Measurements from ENCODE around the gene MYH15. TPM values are rescaled to one million over a fixed set of nuclear protein-coding genes. Genes with fewer than 3 reads are reported as not detected.

MYH15 gene
- total RNA-seq, 1 donor from 2014 or later, result not detected

- Histone ChIP-seq H3K36me3 (ENCODE audit: control insufficient read depth, insufficient read depth, low read length) (no peaks in the 10 kb centered on the region), H3K4me3 (ENCODE audit: low read depth, low read length) (no peak overlapping the region), H3K27me3 (ENCODE audit: control insufficient read depth, insufficient read depth, low read length) (no peaks in the 10 kb centered on the region)
- no peak for DNase-seq (ENCODE audit: low read depth)
- TF ChIP-seq, protein P1, sequence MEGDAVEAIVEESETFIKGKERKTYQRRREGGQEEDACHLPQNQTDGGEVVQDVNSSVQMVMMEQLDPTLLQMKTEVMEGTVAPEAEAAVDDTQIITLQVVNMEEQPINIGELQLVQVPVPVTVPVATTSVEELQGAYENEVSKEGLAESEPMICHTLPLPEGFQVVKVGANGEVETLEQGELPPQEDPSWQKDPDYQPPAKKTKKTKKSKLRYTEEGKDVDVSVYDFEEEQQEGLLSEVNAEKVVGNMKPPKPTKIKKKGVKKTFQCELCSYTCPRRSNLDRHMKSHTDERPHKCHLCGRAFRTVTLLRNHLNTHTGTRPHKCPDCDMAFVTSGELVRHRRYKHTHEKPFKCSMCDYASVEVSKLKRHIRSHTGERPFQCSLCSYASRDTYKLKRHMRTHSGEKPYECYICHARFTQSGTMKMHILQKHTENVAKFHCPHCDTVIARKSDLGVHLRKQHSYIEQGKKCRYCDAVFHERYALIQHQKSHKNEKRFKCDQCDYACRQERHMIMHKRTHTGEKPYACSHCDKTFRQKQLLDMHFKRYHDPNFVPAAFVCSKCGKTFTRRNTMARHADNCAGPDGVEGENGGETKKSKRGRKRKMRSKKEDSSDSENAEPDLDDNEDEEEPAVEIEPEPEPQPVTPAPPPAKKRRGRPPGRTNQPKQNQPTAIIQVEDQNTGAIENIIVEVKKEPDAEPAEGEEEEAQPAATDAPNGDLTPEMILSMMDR (IDR thresholded peaks at IDR 0.05; ENCODE audit: insufficient read depth, low read length, poor library complexity, severe bottlenecking), result no peak
Measured at GRCh38 chr3:108338901-108339545, 171.4 kb downstream of the MYH15 start.

DNA sequence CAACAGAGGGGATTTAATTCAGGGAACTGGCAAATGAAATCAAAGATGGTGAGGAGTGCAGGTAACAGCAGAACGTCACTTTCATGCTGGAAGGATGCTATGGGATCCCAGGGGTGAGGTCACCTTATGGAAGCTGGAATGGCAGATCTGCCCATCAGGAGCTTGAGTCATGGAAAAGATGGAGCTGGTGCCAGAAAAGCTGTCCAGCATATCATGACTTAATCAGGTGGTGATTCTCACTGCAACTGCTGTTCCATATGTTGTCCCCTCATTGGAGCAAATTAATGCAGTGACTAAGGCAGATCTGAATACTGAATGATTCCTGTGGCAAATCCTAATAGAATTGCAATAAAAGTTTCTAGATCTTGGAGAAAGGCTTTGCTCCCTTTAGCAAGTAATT lies 175.7 kb downstream of the MYH15 start:
- DNase-seq (ENCODE audit: low read depth), result no peak
- Histone ChIP-seq H3K27me3 (ENCODE audit: control insufficient read depth, insufficient read depth, low read length) (no peaks in the 10 kb centered on the region), H3K4me3 (ENCODE audit: low read depth, low read length) (no peak overlapping the region), H3K36me3 (ENCODE audit: control insufficient read depth, insufficient read depth, low read length) (no peaks in the 10 kb centered on the region)
- TF ChIP-seq, protein P1 (IDR thresholded peaks at IDR 0.05; ENCODE audit: insufficient read depth, low read length, poor library complexity, severe bottlenecking), result no peak

GRCh38 chr3:108333961-108334360 lies 176.4 kb downstream of the MYH15 start:
- DNase-seq (ENCODE audit: low read depth), result no peak
- TF ChIP-seq, protein P1 (IDR thresholded peaks at IDR 0.05; ENCODE audit: insufficient read depth, low read length, poor library complexity, severe bottlenecking), result no peak
- Histone ChIP-seq H3K27me3 (ENCODE audit: control insufficient read depth, insufficient read depth, low read length) (no peaks in the 10 kb centered on the region), H3K36me3 (ENCODE audit: control insufficient read depth, insufficient read depth, low read length) (no peaks in the 10 kb centered on the region), H3K4me3 (ENCODE audit: low read depth, low read length) (no peak overlapping the region)

DNA sequence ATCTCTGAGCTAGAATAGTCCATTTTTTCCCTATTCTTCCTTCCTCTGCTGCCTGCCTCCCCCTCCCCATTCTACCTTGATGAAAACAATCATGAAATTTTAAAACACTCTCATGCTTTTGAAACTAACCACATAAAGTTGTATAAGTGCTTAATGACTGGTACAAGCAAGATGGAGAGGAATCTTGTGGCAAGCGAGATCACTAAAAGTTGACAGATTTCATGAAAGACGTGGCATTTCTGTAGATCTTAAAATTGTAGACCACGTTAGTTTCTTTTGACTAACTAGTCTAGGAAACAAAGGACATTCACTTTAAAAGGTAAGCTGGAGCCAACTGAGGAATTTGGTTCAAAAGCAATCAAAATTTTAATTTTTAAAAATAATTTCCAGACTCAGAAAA lies 178.6 kb downstream of the MYH15 start:
- TF ChIP-seq, protein P1 (IDR thresholded peaks at IDR 0.05; ENCODE audit: insufficient read depth, low read length, poor library complexity, severe bottlenecking), result no peak
- Histone ChIP-seq H3K36me3 (ENCODE audit: control insufficient read depth, insufficient read depth, low read length) (no peaks in the 10 kb centered on the region), H3K27me3 (ENCODE audit: control insufficient read depth, insufficient read depth, low read length) (no peaks in the 10 kb centered on the region), H3K4me3 (ENCODE audit: low read depth, low read length) (no peak overlapping the region)
- no peak for DNase-seq (ENCODE audit: low read depth)

Other genes starting within 250 kb of the MYH15 start
- 0.79 TPM in 1 of 2 replicates, not detected in the other for gene HHLA2, start 214.0 kb downstream of the MYH15 start, total RNA-seq
- 7.5 and 8.2 TPM in 2 replicates for gene CIP2A, start 78.8 kb upstream of the MYH15 start, total RNA-seq
- gene DZIP3, start 79.1 kb upstream of the MYH15 start, total RNA-seq, result 6.3 and 6.6 TPM in 2 replicates
- not detected in 2 replicates for gene RETNLB, start 246.8 kb upstream of the MYH15 start, total RNA-seq